Fibroblast of skin of left quadriceps (primary cell): ENCODE measurements around the gene ADARB2.
"Not testable (repeated sequence)": the region's sequence is repeated elsewhere in the genome, so short reads cannot be mapped to it uniquely, and the experiment has no call there.

Experiments
- DNase-seq, 2 experiments: peaks; one replicate each; pipeline ENCODE4 v3.0.0-alpha.2; 2013; ENCODE audit warnings: low read depth in 2 of 2

The ADARB2 gene

GRCh38 chr10:1432161-1432560 is 305.2 kb downstream of the ADARB2 start:
- DNase-seq = no peak

DNA sequence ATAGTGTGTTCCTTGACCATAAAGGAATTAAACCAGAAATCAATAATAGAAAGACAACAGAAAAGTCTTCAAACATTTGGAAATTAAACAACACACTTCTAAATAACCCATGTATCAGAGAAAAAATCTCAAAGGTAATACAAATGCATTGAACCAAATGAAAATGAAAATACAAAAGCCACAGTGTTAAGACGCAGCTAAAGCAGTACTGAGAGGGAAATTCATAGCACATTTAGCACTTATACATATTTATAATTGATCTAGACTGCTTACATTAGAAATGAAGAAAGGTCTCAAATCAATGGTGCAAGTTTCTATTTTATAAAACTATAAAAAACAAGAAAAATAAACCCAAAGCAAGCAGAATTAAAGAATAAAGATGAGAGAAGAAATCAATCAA is 306.1 kb downstream of the ADARB2 start:
- no peak for DNase-seq

DNA sequence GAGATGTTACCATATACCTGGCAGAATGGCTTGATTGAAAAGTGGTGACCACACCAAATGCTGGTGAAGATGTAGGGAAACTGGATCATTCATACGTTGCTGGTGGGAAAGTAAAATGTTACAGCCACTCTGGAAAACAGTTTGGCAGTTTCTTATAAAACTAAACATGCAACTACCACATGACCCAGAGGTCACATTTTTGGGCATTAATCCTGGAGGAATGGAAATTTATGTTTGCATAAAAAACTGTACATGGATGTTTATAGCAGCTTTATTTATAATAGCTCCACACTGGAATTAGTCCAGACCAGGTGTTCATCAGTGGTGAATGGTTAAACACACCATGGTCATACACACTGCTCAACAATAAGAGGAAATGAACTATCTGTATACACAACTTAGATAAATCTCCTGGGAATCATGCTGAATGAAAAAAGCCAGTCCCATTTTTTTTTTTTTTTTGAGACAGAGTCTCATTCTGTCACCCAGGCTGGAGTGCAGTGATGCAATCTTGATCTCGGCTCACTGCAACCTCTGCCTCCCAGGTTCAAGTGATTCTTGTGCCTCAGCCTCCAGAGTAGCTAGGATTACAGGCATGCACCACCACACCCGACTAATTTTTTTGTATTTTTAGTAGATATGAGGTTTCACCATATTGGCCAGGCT is 309.7 kb downstream of the ADARB2 start:
- not testable (repeated sequence) for DNase-seq

DNA sequence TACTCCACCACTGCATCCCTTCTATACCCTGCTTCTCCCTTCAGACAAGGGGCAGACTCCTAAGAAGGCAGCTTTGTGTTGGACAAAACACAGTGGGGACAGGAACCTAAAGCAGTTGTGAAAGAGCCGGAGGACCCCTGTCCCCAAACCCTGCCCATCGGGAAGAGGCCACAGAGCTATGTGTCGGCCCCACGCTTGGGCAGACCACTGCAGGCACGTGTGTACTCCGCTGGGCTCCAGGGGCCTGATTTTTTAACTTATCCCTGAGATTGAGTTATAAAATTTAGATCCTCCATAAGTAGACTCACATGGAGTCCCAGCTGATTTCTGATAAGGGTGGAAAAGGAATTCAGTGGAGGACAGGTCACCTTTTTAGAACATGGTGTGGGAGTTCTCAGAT is 310.5 kb downstream of the ADARB2 start:
- DNase-seq = no peak

DNA sequence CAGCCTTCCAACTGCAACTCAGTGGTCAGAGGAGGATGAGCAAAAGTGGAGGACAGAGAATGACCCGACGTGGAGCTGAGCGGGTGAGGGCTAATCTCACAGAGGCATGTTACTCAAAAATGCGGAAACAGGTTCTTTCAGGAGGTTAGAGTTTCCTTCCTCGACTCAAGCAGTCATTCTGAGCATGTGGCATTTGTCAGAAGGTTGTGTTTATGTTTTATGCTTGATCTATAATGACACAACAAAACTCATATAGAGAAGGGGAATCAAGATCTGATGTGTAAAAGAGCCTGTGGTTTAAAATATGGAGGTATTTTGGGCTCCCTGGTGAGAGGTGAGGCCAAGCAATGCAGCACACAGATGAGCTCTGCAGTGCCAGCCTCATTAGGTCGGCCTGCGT is 311.4 kb downstream of the ADARB2 start:
- DNase-seq = no peak

- no peak for DNase-seq
These were observed 312.7 kb downstream of the ADARB2 start for GRCh38 chr10:1424648-1425047.

DNA sequence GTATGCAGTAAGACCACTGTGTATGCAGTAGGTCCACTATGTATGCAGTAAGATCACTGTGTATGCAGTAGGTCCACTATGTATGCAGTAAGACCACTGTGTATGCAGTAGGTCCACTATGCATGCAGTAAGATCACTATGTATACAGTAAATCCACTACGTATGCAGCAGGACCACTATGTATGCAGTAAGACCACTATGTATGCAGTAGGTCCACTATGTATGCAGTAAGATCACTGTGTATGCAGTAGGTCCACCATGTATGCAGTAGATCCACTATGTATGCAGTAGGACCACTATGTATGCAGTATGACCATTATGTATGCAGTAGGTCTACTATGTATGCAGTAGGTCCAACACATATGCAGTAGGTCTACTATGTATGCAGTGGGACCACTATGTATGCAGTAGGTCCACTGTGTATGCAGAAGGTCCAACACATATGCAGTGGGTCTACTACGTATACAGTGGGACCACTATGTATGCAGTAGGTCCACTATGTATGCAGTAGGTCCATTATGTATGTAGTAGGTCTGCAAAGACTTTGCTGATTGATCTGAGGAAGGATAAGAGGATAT is 313.6 kb downstream of the ADARB2 start:
- no peak for DNase-seq

GRCh38 chr10:1422275-1422674 is 315.1 kb downstream of the ADARB2 start:
- DNase-seq = no peak

- no peak for DNase-seq
These were observed 316.5 kb downstream of the ADARB2 start for GRCh38 chr10:1420661-1421362.

- DNase-seq = no peak
These were observed 317.3 kb downstream of the ADARB2 start for GRCh38 chr10:1419796-1420610.

DNA sequence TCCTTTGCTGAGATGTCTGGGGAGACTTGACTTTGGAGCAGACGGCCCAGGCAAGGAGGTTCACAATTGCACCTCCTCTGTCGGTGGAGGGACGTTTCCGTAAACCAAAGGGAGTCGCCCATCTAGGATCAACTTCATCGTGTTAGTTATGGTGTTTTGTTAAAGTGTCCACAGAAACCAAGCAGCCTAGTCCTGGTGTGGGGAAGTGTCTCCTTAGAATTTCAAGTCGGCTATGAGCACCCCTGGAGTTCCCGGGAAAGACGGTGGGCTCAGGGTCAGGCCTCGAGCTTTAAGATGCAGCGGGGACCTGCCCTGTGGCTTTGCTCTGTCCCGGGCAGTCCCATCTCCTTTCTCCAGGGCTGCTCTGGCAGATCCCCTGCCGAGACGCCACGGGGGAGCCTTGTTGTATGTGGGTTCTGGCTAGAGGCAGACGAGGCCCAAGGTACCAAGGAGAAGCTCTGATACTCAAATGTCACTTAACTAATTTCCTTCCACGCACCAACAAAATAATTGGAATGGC is 319.2 kb downstream of the ADARB2 start:
- DNase-seq = no peak

DNA sequence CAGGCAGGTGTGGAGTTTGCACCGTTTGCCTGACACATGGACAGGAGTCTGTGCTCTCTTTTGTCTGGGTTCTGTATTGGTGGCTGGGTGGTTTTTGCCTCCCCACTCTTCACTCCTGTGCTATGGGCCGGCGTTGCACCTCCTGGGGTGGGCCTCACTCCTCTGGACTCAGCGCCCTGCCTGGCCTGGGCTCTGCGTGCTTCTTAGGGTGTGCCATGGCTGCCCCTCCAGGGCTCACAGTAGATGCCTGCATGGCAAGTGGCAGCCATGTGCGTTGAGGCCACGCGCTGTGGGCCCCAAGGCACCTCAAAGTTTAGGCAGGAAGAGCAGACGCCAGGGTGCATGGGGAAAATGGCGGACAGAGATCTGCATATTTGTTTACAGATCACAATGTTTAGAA is 319.8 kb downstream of the ADARB2 start:
- DNase-seq = no peak

DNA sequence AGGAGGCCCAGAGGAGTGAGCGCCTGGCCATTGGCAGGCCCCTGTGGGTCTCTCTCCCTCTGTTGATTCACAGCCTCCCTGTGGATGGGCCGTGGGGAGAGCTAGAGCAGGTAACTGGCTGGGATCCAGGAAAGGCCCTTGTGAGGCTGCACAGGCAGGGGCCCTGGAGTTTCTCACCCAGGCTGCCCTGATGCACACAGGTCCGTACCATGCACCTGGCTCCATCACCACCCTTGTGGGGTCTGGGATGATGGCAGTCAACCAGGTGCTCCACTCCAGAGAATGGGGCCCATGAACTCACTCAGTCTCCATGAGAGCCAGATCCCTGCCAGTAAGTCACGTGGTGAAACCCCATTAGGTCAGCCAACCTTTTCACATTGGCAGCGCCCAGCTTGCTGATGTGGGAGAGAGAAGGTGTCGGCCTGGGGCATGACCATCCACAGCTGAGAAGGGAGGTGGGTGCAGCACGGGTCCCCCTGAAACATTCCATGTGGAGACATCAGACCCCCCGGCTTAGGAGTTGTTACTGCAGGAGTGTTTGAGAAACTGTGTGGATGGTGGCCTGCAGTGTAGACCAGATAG is 320.8 kb downstream of the ADARB2 start:
- DNase-seq = no peak

GRCh38 chr10:1414893-1415292 is 322.4 kb downstream of the ADARB2 start:
- no peak for DNase-seq

DNA sequence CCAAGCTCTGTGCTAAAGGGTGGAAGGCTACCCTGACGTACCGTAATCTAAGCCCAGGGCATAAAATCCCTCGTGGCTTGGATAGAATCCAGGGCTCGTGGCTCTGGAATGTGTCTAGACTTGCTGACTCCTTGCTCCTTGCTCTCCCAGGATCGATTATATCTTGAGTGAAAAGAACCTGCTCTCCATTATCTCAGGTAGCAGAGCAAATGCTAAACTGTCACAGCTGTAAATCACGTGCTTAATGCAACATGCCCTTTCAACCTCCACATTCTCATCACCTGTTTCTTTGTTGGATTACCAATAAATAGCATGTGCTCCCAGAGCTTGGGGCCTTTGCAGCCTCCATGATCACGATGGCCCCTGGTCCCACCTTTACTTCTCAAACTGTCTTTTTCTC is 323.0 kb downstream of the ADARB2 start:
- DNase-seq = not testable (repeated sequence)

GRCh38 chr10:1413823-1414222 is 323.5 kb downstream of the ADARB2 start:
- no peak for DNase-seq

DNA sequence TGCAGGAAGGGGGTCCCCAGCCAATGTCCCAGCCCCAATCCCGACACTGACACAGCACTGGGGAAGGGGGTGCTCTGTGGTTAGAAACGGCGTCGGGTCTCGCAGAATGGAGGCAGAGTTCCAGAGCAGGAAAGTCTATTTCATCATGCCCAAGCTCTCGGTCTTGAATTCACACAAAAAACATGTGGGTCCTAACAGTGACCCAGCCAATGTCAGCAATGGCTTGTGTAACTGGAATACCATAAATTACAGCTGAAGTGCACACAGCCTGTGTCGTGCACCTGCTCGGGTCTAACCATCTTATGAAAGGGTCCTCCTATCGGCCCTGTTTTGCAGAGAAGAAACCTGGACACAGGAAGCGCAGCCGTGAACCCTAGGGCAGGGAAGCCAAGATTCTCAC is 324.1 kb downstream of the ADARB2 start:
- no peak for DNase-seq

DNA sequence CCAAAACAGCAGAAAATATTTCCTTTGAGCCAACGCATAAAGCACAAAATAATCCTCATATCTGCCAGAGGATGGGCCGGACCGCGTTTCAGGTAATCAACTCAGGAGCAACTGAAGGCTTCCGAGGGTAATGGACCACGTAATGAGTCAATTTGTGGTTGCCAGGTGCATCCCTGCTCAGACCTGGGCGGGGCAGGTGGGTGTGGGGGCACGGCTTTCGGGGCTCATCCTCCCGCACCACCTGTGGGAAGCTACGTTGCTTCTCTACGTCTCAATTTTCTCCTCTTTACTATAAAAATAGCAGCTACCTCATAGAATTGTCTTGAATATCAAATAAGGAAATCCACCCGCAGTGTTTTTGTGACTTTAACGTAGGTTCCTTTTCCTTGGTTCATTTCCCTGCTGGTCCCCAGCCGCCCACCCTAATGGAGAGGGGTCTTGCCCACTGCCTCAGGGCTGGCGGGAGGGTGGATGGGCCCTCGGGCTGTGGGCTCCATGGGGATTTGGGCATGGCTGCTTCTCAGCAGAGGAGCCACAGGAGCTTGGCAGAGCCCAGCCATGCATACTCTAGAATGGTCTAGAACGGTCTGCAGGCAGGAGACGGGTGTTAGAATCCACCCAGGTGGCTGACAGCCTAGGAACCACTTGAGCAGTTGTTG is 324.7 kb downstream of the ADARB2 start:
- DNase-seq = no peak

GRCh38 chr10:1411956-1412355 is 325.4 kb downstream of the ADARB2 start:
- no peak for DNase-seq

DNA sequence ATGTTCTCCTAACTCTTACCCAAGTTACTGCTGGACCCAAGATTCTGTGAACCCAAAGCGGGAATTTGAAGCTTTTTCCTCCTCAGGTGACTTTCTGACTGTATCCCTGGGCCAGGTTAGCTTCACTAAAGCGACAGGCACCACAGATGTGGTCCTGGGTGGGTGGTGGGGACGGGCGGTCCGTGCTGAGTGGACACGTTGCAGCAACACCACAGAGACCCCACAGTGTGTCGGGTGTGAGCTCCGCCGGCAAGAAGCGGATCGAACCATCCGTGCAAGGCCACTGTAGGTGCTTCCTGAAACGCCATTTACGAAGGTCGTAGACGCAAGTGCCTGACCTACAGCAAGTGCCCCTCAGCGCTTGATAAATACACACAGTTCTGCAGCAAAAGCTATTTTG is 325.9 kb downstream of the ADARB2 start:
- DNase-seq = no peak
